ENCODE measurements around the gene C7orf57. TPM values are rescaled to one million over a fixed set of nuclear protein-coding genes. Genes with fewer than 3 reads are reported as not detected.

The C7orf57 gene
- total RNA-seq, 2 experiments from 2014 or later, result 0.28 to 0.33 TPM

DNA sequence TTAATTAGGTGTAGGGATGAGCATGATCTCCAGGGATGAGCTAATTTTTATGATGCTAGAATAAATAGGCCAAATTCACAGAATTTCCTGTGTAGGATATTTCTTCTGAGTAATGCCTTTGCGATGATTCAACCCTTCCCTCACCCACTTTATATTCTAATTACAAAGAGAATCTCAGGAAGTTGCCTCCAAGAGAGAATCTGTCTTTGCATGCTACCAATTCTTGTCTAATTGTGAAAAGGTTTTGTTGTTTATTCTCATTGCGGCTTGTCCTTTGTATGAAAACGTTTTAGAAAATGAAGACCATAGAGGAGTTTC lies 6.3 kb downstream of the C7orf57 start:
- POLR2A ChIA-PET, result interaction anchor here (1.2 to 2.0 kb wide), 2 partner anchors 42 to 47 kb away, joined by 4 read pairs; partner anchors contain the start of gene UPP1
- DNase-seq, result no peak
- CTCF ChIA-PET, result interaction anchor here (1.1 kb wide), 1 partner anchor 50 kb away, joined by 3 read pairs; no protein-coding TSS in a partner anchor
- Mint-ChIP-seq H3K27me3 (peaks cover 22% of the 10 kb centered on the region), H3K36me3 (ENCODE audit: low read depth) (no peaks in the 10 kb centered on the region), H3K27ac (no peak overlapping the region), H3K4me1 (peaks cover 28% of the 10 kb centered on the region), H3K4me3 (no peak overlapping the region), H3K9me3 (no peaks in the 10 kb centered on the region)

DNA sequence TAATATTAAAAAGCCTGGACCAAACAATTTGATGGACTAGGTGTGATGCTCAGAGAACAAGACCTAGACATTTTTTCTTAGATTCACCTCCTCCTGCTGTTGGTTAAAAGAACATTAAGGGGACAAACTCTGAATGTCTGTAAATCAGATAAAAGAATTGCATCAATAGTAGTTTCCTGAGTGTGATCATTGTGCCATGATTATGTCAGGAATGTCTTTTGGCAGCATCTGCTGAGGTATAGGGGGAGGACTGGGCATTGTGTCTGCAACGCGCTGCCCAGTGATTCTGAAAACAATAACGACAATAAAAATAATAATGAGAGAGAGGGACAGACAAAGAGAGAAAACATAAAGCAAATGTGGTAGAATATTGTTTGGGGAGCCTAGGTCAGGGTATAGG lies 6.9 kb downstream of the C7orf57 start:
- Mint-ChIP-seq H3K4me1 (peaks cover 31% of the 10 kb centered on the region), H3K9me3 (no peaks in the 10 kb centered on the region), H3K4me3 (no peak overlapping the region), H3K27ac (no peak overlapping the region), H3K27me3 (peaks cover 16% of the 10 kb centered on the region), H3K36me3 (ENCODE audit: low read depth) (no peaks in the 10 kb centered on the region)
- ChIA-PET POLR2A (interaction anchor here (1.6 kb wide), 1 partner anchor 47 kb away, joined by 4 read pairs; the partner anchor contains the start of gene UPP1), CTCF (interaction anchor here (1.1 kb wide), 1 partner anchor 50 kb away, joined by 3 read pairs; no protein-coding TSS in a partner anchor)
- DNase-seq, result no peak

DNA sequence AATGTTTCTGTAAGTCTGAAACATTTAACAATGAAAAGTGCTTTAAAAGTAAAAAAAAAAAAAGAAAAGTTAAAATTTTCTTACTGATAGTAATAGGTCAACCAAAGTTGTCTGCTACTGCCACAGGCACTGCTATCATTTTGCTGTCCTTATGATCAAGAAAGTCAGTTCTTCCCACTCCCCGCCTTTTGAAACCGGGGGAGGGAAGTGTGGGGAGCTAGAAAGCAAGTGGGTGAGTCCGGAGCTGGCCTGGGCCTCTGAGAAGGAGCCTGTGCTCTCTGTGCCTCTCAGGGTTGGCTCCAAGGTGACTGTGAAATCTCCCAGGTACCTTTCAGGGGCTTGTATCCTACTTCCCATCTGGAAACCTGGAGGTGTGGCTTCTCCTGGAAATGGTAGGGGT lies 7.3 kb downstream of the C7orf57 start:
- Mint-ChIP-seq H3K4me3 (no peak overlapping the region), H3K4me1 (peaks cover 31% of the 10 kb centered on the region), H3K9me3 (no peaks in the 10 kb centered on the region), H3K27ac (no peak overlapping the region), H3K27me3 (peaks cover 12% of the 10 kb centered on the region), H3K36me3 (ENCODE audit: low read depth) (no peaks in the 10 kb centered on the region)
- POLR2A ChIA-PET, result interaction anchor here (1.6 kb wide), 1 partner anchor 46 kb away, joined by 4 read pairs; the partner anchor contains the start of gene UPP1
- no peak for DNase-seq
- CTCF ChIA-PET, result no interaction called here

DNA sequence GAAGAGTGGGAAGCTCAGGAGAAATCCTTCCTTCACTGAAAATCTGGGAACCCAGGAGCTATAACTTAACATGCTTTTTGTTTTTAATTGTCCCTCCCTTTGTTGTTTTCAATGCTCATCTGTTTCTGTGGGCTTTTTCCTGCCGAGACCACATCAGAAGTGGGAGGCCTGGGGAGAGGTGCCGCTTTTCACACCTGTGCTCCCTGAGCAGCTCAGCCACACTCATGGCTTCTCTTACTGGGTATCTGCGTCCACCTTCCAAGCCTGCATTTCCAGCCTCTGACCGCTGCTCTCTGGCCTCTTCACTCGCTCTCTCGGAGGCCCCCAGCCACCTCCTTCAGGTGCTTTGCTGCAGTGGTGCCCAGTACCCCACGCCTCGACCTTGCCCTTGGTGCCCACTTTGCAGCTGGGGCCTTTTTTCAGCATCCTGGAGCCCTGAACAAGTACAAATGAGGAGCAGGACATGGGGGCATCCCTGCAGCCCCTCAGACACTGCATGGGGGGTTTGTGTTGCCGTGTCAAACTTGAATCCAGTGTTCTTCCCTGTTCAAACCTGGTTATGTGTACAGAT lies 9.9 kb downstream of the C7orf57 start:
- Mint-ChIP-seq H3K4me3 (no peak overlapping the region), H3K9me3 (no peaks in the 10 kb centered on the region), H3K27ac (no peak overlapping the region), H3K4me1 (peaks cover 31% of the 10 kb centered on the region), H3K27me3 (no peaks in the 10 kb centered on the region), H3K36me3 (ENCODE audit: low read depth) (no peaks in the 10 kb centered on the region)
- no peak for DNase-seq
- ChIA-PET CTCF (no interaction called here), POLR2A (no interaction called here)

GRCh38 chr7:48046458-48046857 lies 11.1 kb downstream of the C7orf57 start:
- POLR2A ChIA-PET, result interaction anchor here (1.5 to 1.6 kb wide), 2 partner anchors 42 to 50 kb away, joined by 4 to 5 read pairs; no protein-coding TSS in a partner anchor
- DNase-seq, result peak; percentile 34
- no peaks in the 10 kb centered on the region for H3K27me3 Mint-ChIP-seq
- no peaks in the 10 kb centered on the region for H3K36me3 Mint-ChIP-seq (ENCODE audit: low read depth)
- no peaks in the 10 kb centered on the region for H3K9me3 Mint-ChIP-seq
- H3K4me1 Mint-ChIP-seq, result peaks cover 26% of the 10 kb centered on the region
- CTCF ChIA-PET, result no interaction called here
- no peak overlapping the region for H3K4me3 Mint-ChIP-seq
- H3K27ac Mint-ChIP-seq, result no peak overlapping the region

DNA sequence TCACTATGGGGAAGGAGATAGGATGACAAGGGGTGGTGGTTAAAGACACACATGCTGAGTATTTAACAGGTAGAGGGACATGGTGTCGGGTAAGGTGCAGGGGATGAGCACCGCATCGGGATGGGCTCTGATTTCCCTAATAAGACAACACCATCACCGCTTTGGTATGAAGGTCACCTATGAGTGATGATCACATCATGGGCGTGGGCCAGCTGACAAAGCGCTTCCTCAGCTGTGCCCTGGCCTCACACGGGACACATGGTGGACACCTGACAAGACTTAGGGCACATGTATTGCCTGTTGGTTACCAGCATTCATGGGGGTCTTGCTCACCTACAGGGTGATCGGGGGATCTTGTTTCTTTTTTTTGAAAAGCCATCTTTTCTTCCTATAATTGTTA lies 12.8 kb downstream of the C7orf57 start:
- H3K4me1 Mint-ChIP-seq, result peaks cover 18% of the 10 kb centered on the region
- H3K9me3 Mint-ChIP-seq, result no peaks in the 10 kb centered on the region
- ChIA-PET CTCF (no interaction called here), POLR2A (no interaction called here)
- H3K27ac Mint-ChIP-seq, result no peak overlapping the region
- no peak overlapping the region for H3K4me3 Mint-ChIP-seq
- no peaks in the 10 kb centered on the region for H3K36me3 Mint-ChIP-seq (ENCODE audit: low read depth)
- no peaks in the 10 kb centered on the region for H3K27me3 Mint-ChIP-seq
- DNase-seq, result no peak

DNA sequence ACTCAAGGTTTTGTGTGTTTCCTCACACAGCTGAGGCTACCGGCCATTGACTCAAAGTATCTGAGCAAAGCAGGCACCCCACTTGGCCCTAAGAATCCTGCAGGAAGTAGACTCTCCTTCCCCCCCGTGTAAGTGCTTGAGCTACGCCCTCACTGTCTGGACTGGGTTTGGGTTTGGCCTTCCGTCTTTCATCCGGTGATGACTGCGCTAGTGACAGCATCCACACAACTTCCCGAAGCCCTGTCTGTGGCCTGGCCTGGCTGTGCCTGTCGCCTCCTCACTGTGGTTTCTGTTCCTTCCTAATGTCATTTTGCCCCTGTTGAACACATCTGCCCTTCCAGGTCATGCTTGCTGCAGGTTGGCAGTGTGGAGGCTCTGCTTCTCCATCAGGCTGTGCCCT lies 14.5 kb downstream of the C7orf57 start:
- H3K27me3 Mint-ChIP-seq, result no peaks in the 10 kb centered on the region
- CTCF ChIA-PET, result interaction anchor here (1.0 kb wide), 1 partner anchor 12 kb away, joined by 3 read pairs; no protein-coding TSS in a partner anchor
- H3K27ac Mint-ChIP-seq, result no peak overlapping the region

DNA sequence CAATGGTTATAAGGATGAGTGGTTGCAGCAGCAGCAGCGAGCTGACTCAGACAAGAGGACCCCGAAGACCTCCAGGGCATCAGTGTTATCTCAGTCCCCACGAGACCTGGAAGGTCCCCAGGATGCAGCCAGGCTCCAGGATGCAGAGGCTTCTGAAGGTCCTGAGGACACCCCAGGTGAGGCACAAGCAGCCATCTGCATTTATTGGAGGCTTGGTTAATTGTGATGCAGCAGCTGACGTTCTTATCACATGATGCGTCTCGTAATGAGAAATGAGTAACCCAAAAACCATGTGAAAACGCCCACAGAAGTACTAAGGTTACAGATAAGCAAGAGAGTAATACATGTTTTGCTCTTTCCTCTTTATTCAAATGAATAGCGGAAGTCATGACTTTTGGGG lies 17.4 kb downstream of the C7orf57 start:
- no peak overlapping the region for H3K27ac Mint-ChIP-seq
- peaks cover 2% of the 10 kb centered on the region for H3K4me1 Mint-ChIP-seq
- no peak overlapping the region for H3K4me3 Mint-ChIP-seq
- H3K9me3 Mint-ChIP-seq, result no peaks in the 10 kb centered on the region
- CTCF ChIA-PET, result no interaction called here
- H3K27me3 Mint-ChIP-seq, result peaks cover 6% of the 10 kb centered on the region
- peaks cover 7% of the 10 kb centered on the region for H3K36me3 Mint-ChIP-seq (ENCODE audit: low read depth)
- no peak for DNase-seq
- POLR2A ChIA-PET, result no interaction called here

More for the DNA sequence above, 14.5 kb downstream of the C7orf57 start:
- POLR2A ChIA-PET, result no interaction called here
- no peak overlapping the region for H3K4me3 Mint-ChIP-seq
- no peaks in the 10 kb centered on the region for H3K9me3 Mint-ChIP-seq
- DNase-seq, result no peak
- H3K36me3 Mint-ChIP-seq (ENCODE audit: low read depth), result no peaks in the 10 kb centered on the region
- peaks cover 17% of the 10 kb centered on the region for H3K4me1 Mint-ChIP-seq

DNA sequence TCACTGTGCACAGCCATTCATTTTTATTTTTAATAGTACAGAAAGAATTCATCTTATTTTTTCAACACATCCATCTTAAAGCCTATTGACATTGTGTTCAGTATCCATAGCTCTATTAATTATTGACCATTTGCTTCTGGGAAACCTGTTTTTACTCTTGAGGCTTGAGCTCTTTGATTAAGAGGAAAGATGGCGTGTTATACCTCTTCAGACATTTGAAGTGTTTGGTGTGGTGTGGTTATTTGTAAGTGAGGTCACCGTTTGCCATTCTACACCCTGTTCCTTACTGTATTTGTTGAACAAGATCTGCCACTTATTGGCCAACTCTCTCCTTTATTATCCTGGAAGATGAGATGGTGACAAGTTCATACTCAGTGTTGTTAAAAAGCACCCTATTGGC lies 18.4 kb downstream of the C7orf57 start:
- H3K27ac Mint-ChIP-seq, result no peak overlapping the region
- no peak overlapping the region for H3K4me3 Mint-ChIP-seq
- CTCF ChIA-PET, result no interaction called here
- DNase-seq, result no peak
- H3K27me3 Mint-ChIP-seq, result peaks cover 6% of the 10 kb centered on the region
- no peaks in the 10 kb centered on the region for H3K9me3 Mint-ChIP-seq
- peaks cover 2% of the 10 kb centered on the region for H3K4me1 Mint-ChIP-seq
- peaks cover 7% of the 10 kb centered on the region for H3K36me3 Mint-ChIP-seq (ENCODE audit: low read depth)
- POLR2A ChIA-PET, result no interaction called here

- Mint-ChIP-seq H3K27ac (no peak overlapping the region), H3K4me3 (no peak overlapping the region), H3K9me3 (no peaks in the 10 kb centered on the region), H3K36me3 (ENCODE audit: low read depth) (peaks cover 10% of the 10 kb centered on the region), H3K27me3 (peaks cover 11% of the 10 kb centered on the region), H3K4me1 (peaks cover 2% of the 10 kb centered on the region)
- ChIA-PET CTCF (no interaction called here), POLR2A (no interaction called here)
- DNase-seq, result no peak
Observed at GRCh38 chr7:48058990-48059389, 23.6 kb downstream of the C7orf57 start.

DNA sequence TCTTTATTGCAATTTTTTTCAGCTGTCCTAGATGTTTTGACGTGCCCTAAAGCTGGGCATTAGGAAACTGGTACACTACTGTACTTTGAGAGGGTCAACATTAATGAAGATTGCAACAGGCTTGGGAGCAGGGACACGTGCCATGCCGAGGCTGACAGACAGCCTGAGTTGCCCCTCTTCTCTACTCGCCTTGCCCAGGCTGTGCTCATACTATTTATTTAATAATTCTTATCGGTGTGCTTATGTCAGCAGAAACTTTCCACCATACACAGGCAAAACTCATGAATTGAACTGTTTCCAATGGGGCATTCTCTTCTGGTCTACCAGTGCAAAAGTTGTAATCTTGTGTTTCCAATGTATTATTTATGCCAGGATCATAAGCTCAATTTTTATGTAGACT lies 24.4 kb downstream of the C7orf57 start:
- POLR2A ChIA-PET, result no interaction called here
- H3K27me3 Mint-ChIP-seq, result peaks cover 11% of the 10 kb centered on the region

GRCh38 chr7:48063985-48064384 lies 28.6 kb downstream of the C7orf57 start:
- Mint-ChIP-seq H3K4me1 (peaks cover 2% of the 10 kb centered on the region), H3K36me3 (ENCODE audit: low read depth) (peaks cover 2% of the 10 kb centered on the region), H3K27ac (no peak overlapping the region), H3K9me3 (peaks cover 3% of the 10 kb centered on the region), H3K27me3 (peaks cover 4% of the 10 kb centered on the region), H3K4me3 (no peak overlapping the region)
- POLR2A ChIA-PET, result no interaction called here
- CTCF ChIA-PET, result no interaction called here
- no peak for DNase-seq

More for the DNA sequence above, 24.4 kb downstream of the C7orf57 start:
- DNase-seq, result no peak
- H3K9me3 Mint-ChIP-seq, result no peaks in the 10 kb centered on the region
- H3K27ac Mint-ChIP-seq, result no peak overlapping the region
- H3K36me3 Mint-ChIP-seq (ENCODE audit: low read depth), result peaks cover 10% of the 10 kb centered on the region
- H3K4me3 Mint-ChIP-seq, result no peak overlapping the region
- peaks cover 2% of the 10 kb centered on the region for H3K4me1 Mint-ChIP-seq
- CTCF ChIA-PET, result no interaction called here

DNA sequence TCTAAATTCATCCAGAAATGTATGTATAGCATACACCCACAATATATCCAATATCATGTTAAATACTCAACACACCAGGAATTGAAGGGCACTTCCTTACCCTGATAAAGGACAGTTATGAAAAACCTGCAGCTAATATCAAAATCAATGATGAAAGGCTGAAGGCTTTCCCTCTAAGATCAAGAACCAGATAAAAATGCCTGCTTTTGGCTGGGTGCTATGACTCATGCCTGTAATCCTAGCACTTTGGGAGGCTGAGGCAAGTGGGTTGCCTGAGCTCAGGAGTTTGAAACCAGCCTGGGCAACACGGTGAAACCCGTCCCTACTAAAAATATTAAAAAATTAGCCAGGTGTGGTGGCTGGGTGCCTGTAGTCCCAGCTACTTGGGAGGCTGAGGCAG lies 32.1 kb downstream of the C7orf57 start:
- Mint-ChIP-seq H3K27me3 (peaks cover 4% of the 10 kb centered on the region), H3K27ac (no peak overlapping the region), H3K4me3 (no peak overlapping the region), H3K4me1 (no peaks in the 10 kb centered on the region), H3K36me3 (ENCODE audit: low read depth) (peaks cover 2% of the 10 kb centered on the region), H3K9me3 (peaks cover 9% of the 10 kb centered on the region)
- no peak for DNase-seq
- POLR2A ChIA-PET, result interaction anchor here (1.4 kb wide), 1 partner anchor 16 kb away, joined by 3 read pairs; no protein-coding TSS in a partner anchor
- CTCF ChIA-PET, result no interaction called here

GRCh38 chr7:48074204-48074654 lies 38.9 kb downstream of the C7orf57 start:
- no peak overlapping the region for H3K4me3 Mint-ChIP-seq

More at GRCh38 chr7:48074204-48074654, 38.9 kb downstream of the C7orf57 start:
- Mint-ChIP-seq H3K9me3 (peaks cover 8% of the 10 kb centered on the region), H3K4me1 (peaks cover 12% of the 10 kb centered on the region), H3K27ac (no peak overlapping the region), H3K36me3 (ENCODE audit: low read depth) (no peaks in the 10 kb centered on the region), H3K27me3 (peaks cover 2% of the 10 kb centered on the region)
- CTCF ChIA-PET, result no interaction called here
- DNase-seq, result no peak
- POLR2A ChIA-PET, result no interaction called here
